ENCODE measurements around the gene GRIK1.

GRCh38 chr21:29942034-29942433, 2.2 kb upstream of the GRIK1 start:
- no peak for TF ChIP-seq TAF1 (IDR thresholded peaks at IDR 0.05; ENCODE audit: borderline replicate concordance, low read depth, low read length)
- TF ChIP-seq POLR2A (IDR thresholded peaks at IDR 0.05; ENCODE audit: low read depth, low read length), result no peak
